HepG2 (cell line): ENCODE data around the gene PXK. TPM values are rescaled to one million over a fixed set of nuclear protein-coding genes. Genes with fewer than 3 reads are reported as not detected.

Source experiments
- ATAC-seq: fragments of 200-7000 bp; cut with Tn5 transposase; 3 replicates; pipeline ENCODE4 v1.9.1; 2020; ENCODE audit warnings: mild to moderate bottlenecking, moderate library complexity
- BruUV-seq: library from RNA; stranded (reverse); fragments of 400-500 nt; replicated peaks from 2 replicates; lab custom pipeline; 2021; lab: Mats Ljungman, UMichigan
- CTCF ChIA-PET: fragments of 300-600 bp; formaldehyde crosslinking; extraction: SDS; loops from one replicate; lab custom pipeline; 2021; ENCODE audit warnings: low total read pairs, inconsistent platforms, low intra/inter-chr PET ratio; lab: Yijun Ruan, JAX
- POLR2A ChIA-PET: fragments of 350-600 bp; sonication (Branson Sonifier 250); formaldehyde crosslinking; loops from one replicate; lab custom pipeline; 2020; ENCODE audit warnings: antibody characterized with exemption, inconsistent platforms; lab: Yijun Ruan, JAX
- DNase-seq: peaks from one replicate; pipeline ENCODE4 v3.0.0-alpha.2; 2015; ENCODE audit warnings: low spot score
- FAIRE-seq: peaks from 3 replicates; lab custom pipeline; 2011; peaks lifted over from hg19 to GRCh38; lab: Jason Lieb, UNC
- H2AFZ ChIP-seq: one replicate; pipeline ENCODE4 v1.6.1; 2011; ENCODE audit warnings: low read length, inconsistent platforms
- H3K27ac ChIP-seq: fragments of 300-600 bp; 3 replicates; pipeline ENCODE4 v1.8.0; 2011; ENCODE audit warnings: mixed run types, mild to moderate bottlenecking, mixed read lengths, low read length, inconsistent platforms; ENCODE audit not compliant: insufficient read depth; ENCODE audit errors: extremely low read length
- H3K27me3 ChIP-seq, 2 experiments: fragments of 200-600 bp in 1 of 2; 2 replicates in 1 of 2; 3 replicates in 1 of 2; pipeline versions ENCODE4 v1.6.0 to v1.8.0; 2011; ENCODE audit warnings: low read length in 2 of 2, mild to moderate bottlenecking in 2 of 2, moderate library complexity in 2 of 2, inconsistent platforms in 1 of 2; ENCODE audit not compliant: insufficient read depth in 2 of 2, control insufficient read depth in 1 of 2
- H3K36me3 ChIP-seq, 2 experiments: fragments of 200-600 bp in 1 of 2; replicated peaks in 1 of 2; 2 replicates in 1 of 2; 3 replicates in 1 of 2; pipeline versions ENCODE4 v1.5.1 to v1.8.0; 2011; ENCODE audit warnings: low read length in 2 of 2, inconsistent platforms in 1 of 2; ENCODE audit not compliant: insufficient read depth in 2 of 2, control insufficient read depth in 1 of 2
- H3K4me1 ChIP-seq: 2 replicates; pipeline ENCODE4 v1.5.1; 2012; ENCODE audit warnings: low read length, inconsistent platforms; ENCODE audit not compliant: insufficient read depth
- H3K4me2 ChIP-seq: 2 replicates; pipeline ENCODE4 v1.6.0; 2011; ENCODE audit warnings: low read depth, low read length, inconsistent platforms
- H3K4me3 ChIP-seq, 3 experiments: fragments of 200-600 bp in 1 of 3; sonication (generic), shearing (Covaris generic) in 1 of 3; replicated peaks in 1 of 3; 2 replicates each; pipeline ENCODE4 v1.5.1; 2011 to 2016; ENCODE audit warnings: low read length in 3 of 3, inconsistent platforms in 2 of 3, low read depth in 2 of 3, mild to moderate bottlenecking in 2 of 3, control low read depth in 1 of 3, mixed read lengths in 1 of 3; ENCODE audit not compliant: insufficient read depth in 1 of 3
- H3K79me2 ChIP-seq: one replicate; pipeline ENCODE4 v1.6.1; 2011; ENCODE audit warnings: low read length, inconsistent platforms; ENCODE audit not compliant: insufficient read depth
- H3K9ac ChIP-seq: 2 replicates; pipeline ENCODE4 v1.6.0; 2011; ENCODE audit warnings: mild to moderate bottlenecking, low read depth, low read length, inconsistent platforms; ENCODE audit not compliant: insufficient read depth
- H3K9me3 ChIP-seq: 2 replicates; pipeline ENCODE4 v1.5.1; 2012; ENCODE audit warnings: mild to moderate bottlenecking, low read length
- H4K20me1 ChIP-seq: 2 replicates; pipeline ENCODE4 v1.6.0; 2011; ENCODE audit warnings: inconsistent platforms, mild to moderate bottlenecking, low read length, moderate library complexity; ENCODE audit not compliant: insufficient read depth
- CCDC6 ChIP-seq: sonication (generic); formaldehyde crosslinking; IDR thresholded peaks from 2 replicates; pipeline ENCODE4 v1.8.1; 2022; ENCODE audit warnings: mild to moderate bottlenecking, missing genetic modification reagents, moderate library complexity
- ELF4 ChIP-seq: sonication (generic); formaldehyde crosslinking; IDR thresholded peaks from 2 replicates; pipeline ENCODE4 v1.5.0; 2020; ENCODE audit warnings: missing genetic modification reagents, mild to moderate bottlenecking, moderate library complexity, borderline replicate concordance
- JUNB ChIP-seq: sonication (generic); formaldehyde crosslinking; IDR thresholded peaks from 2 replicates; pipeline ENCODE4 v1.8.0; 2022; ENCODE audit warnings: missing genetic modification reagents, mild to moderate bottlenecking, borderline replicate concordance
- MAFK ChIP-seq, 2 experiments: IDR thresholded peaks in 1 of 2; conservative IDR thresholded peaks in 1 of 2; 2 replicates each; pipeline ENCODE4 v1.6.1; 2011; ENCODE audit warnings: improper control_type of control experiment in 2 of 2, low read length in 2 of 2
- MXD4 ChIP-seq: IDR thresholded peaks from 2 replicates; pipeline ENCODE4 v1.6.1; 2016; ENCODE audit warnings: mild to moderate bottlenecking, missing biosample characterization, missing genetic modification reagents
- RARA ChIP-seq: IDR thresholded peaks from 2 replicates; pipeline ENCODE4 v1.6.1; 2016; ENCODE audit warnings: missing genetic modification reagents, missing compliant biosample characterization
- RFX3 ChIP-seq: IDR thresholded peaks from 2 replicates; pipeline ENCODE4 v1.6.1; 2016; ENCODE audit warnings: missing biosample characterization, missing genetic modification reagents
- TAF15 ChIP-seq: fragments of 200-400 bp; formaldehyde crosslinking; IDR thresholded peaks from one replicate; pipeline ENCODE4 v1.6.1; 2018; ENCODE audit warnings: mild to moderate bottlenecking, low read depth, low read length; ENCODE audit not compliant: poor library complexity, severe bottlenecking
- ZEB1 ChIP-seq: IDR thresholded peaks from 2 replicates; pipeline ENCODE4 v1.6.1; 2012; ENCODE audit warnings: mild to moderate bottlenecking, low read depth, inconsistent platforms; ENCODE audit not compliant: insufficient replicate concordance
- ZNF3 ChIP-seq: IDR thresholded peaks from 2 replicates; pipeline ENCODE4 v1.7.0; 2017; ENCODE audit warnings: inconsistent platforms
- ZNF644 ChIP-seq: IDR thresholded peaks from 2 replicates; pipeline ENCODE4 v1.6.1; 2016; ENCODE audit warnings: low read depth
- ZNF749 ChIP-seq: sonication (generic); formaldehyde crosslinking; IDR thresholded peaks from 2 replicates; pipeline ENCODE4 v1.8.0; 2022; ENCODE audit warnings: mild to moderate bottlenecking, missing genetic modification reagents, moderate library complexity, borderline replicate concordance
- ZNF788 ChIP-seq: sonication (generic); formaldehyde crosslinking; IDR thresholded peaks from 2 replicates; pipeline ENCODE4 v1.5.0; 2020; ENCODE audit warnings: mild to moderate bottlenecking, missing genetic modification reagents, borderline replicate concordance
- WGBS: methylation state at CpG from one replicate; pipeline ENCODE4 v1.1.6; 2017; ENCODE audit warnings: low lambda C conversion rate; 5-methylcytosine and 5-hydroxymethylcytosine counted together
- in situ Hi-C: cut with HindIII; loops from 2 replicates; pipeline ENCODE4 v1.10.0; 2017; ENCODE audit warnings: low pct_unique_long_range_greater_than_20kb; ENCODE audit not compliant: extremely low pct_ligation_motif_present
- intact Hi-C: fragments of 100-400 bp; cut with micrococcal nuclease; formaldehyde crosslinking; loops from one replicate; pipeline ENCODE4 v1.10.0; 2022; ENCODE audit not compliant: unreplicated experiment
- polyA plus RNA-seq, 8 experiments: library from polyadenylated mRNA; depleted of rRNA in 3 of 8; stranded (reverse) in 7 of 8; unstranded in 1 of 8; fragments of >200 nt; fragmentation: Illumina TruSeq in 4 of 8; extraction: Trizol in 4 of 8; gene quantifications; 2 replicates each; pipeline versions ENCODE4 v1.2.1 to v1.2.3, GENCODE V29; 2011 to 2016; ENCODE audit warnings: low read depth in 4 of 8, missing spikeins in 1 of 8, mixed read lengths in 1 of 8; ENCODE audit not compliant: insufficient read depth in 1 of 8
- total RNA-seq, 5 experiments: library from RNA; depleted of rRNA; stranded (reverse); fragments of >200 nt; fragmentation: Illumina TruSeq; extraction: Trizol; gene quantifications; 2 replicates each; pipeline ENCODE4 v1.2.3, GENCODE V29; 2016; ENCODE audit warnings: low read depth in 1 of 5
- TF ChIP-seq, protein P1 (sequence below): sonication (generic); formaldehyde crosslinking; IDR thresholded peaks from 2 replicates; pipeline ENCODE4 v1.4.0; 2020; ENCODE audit warnings: missing genetic modification reagents
- TF ChIP-seq, protein P2 (sequence below): IDR thresholded peaks from 2 replicates; pipeline ENCODE4 v1.6.1; 2016

PXK gene
- total and polyA plus RNA-seq, 2 of the 13 experiments (the other 11 are each of a cell fraction or from before 2014, with no cell fraction given), result 6.4 to 18.6 TPM

DNA sequence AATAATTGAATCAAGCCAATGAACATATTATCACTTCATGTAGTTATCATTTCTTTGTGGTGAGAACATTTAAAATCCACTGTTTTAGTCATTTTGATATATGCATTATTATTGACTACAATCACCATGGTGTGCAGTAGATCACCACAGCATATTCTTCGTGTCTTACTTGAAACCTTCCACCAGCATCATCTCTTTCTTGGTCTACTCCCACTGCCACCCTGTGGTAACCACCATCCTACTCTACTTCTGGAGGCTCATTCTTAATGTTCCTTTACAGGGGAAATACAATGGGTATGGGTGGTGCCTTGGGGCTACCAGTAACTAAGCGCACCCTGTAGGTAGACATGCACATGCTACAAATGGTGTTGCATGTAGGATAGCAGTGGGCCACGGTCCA, 25.4 kb downstream of the PXK start (continued):
- no peak for TF ChIP-seq ZNF644 (CRISPR knock-in tag)
- TF ChIP-seq, protein P1, sequence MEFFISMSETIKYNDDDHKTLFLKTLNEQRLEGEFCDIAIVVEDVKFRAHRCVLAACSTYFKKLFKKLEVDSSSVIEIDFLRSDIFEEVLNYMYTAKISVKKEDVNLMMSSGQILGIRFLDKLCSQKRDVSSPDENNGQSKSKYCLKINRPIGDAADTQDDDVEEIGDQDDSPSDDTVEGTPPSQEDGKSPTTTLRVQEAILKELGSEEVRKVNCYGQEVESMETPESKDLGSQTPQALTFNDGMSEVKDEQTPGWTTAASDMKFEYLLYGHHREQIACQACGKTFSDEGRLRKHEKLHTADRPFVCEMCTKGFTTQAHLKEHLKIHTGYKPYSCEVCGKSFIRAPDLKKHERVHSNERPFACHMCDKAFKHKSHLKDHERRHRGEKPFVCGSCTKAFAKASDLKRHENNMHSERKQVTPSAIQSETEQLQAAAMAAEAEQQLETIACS, result no peak

DNA sequence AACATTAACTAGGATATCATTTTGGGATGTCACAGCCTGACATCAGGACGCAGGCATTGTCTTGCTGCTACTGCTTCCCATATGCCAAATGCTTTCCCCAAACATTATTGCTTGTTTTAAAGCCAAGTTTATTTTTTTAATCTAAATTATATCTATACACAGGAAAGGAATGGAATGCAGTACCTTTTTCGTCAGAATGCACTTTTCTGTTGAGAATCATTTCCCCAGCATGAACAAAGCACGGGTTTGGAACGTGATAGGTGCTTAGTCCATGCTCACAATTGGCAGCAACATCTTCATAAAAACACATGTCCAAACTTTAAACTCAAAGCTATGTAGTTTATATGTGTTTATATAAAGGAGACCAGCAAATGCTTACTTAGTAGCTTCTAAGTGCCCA, 26.1 kb downstream of the PXK start:
- ATAC-seq (no peak), FAIRE-seq (no peak), DNase-seq (no peak)
- BruUV-seq, result no TSS peak
- Histone ChIP-seq H3K4me2 (no peak overlapping the region), H2AFZ (no peak overlapping the region), H3K27me3 (no peaks in the 10 kb centered on the region), H4K20me1 (0 out of 2 replicates have a peak, but pooled peaks cover 4% of the 10 kb centered on the region), H3K27ac (no peak overlapping the region), H3K4me1 (no peaks in the 10 kb centered on the region), H3K9me3 (no peaks in the 10 kb centered on the region), H3K4me3 (no peak overlapping the region), H3K79me2 (no peaks in the 10 kb centered on the region), H3K36me3 (no peaks in the 10 kb centered on the region), H3K9ac (no peak overlapping the region)
- WGBS, result 95% methylated on average over 4 of the region's 4 CpGs
- in situ Hi-C loops, result no loop called here
- no peak for TF ChIP-seq ELF4 (CRISPR knock-in tag)
- ChIA-PET CTCF (no interaction called here), POLR2A (no interaction called here)
- intact Hi-C loops, result no loop called here

DNA sequence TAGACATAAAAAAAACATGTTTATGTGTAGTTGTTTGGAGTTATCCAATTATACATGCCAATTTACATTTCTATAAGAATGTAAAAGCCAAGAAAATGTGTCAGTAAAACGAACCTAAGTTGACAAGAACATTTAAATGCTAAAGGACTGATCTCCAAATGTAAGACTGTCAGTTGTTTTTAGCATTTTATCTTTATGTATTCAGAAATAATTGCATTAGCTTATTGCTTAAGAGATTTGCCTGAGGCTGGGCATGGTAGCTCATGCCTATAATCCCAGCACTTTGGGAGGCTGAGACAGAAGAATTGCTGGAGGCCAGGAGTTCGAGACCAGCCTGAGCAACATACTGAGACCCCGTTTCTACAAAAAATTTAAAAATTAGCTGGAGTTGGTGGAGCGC, 26.9 kb downstream of the PXK start:
- intact Hi-C loops (no loop called here), in situ Hi-C loops (no loop called here)
- no TSS peak for BruUV-seq
- no peak overlapping the region for H3K4me2 ChIP-seq
- TF ChIP-seq MXD4 (CRISPR knock-in tag) (no peak), CCDC6 (CRISPR knock-in tag) (no peak), ZNF749 (CRISPR knock-in tag) (no peak), ZNF788 (no peak), ZNF3 (CRISPR knock-in tag) (no peak), TAF15 (no peak), RFX3 (CRISPR knock-in tag) (no peak), RARA (CRISPR knock-in tag) (no peak), JUNB (CRISPR knock-in tag) (no peak), MAFK (conservative IDR thresholded peaks at IDR 0.05 in 1 of 2, IDR thresholded peaks at IDR 0.05 in 1 of 2; ENCODE audit: low read length in 2 of 2) (no peak), ZEB1 (no peak)
- TF ChIP-seq, protein P2, sequence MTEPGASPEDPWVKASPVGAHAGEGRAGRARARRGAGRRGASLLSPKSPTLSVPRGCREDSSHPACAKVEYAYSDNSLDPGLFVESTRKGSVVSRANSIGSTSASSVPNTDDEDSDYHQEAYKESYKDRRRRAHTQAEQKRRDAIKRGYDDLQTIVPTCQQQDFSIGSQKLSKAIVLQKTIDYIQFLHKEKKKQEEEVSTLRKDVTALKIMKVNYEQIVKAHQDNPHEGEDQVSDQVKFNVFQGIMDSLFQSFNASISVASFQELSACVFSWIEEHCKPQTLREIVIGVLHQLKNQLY (CRISPR knock-in tag), result no peak
- ChIA-PET POLR2A (no interaction called here), CTCF (no interaction called here)
- H4K20me1 ChIP-seq, result 0 out of 2 replicates have a peak, but pooled peaks cover 4% of the 10 kb centered on the region
- no peaks in the 10 kb centered on the region for H3K79me2 ChIP-seq
- no peak overlapping the region for H3K4me3 ChIP-seq
- H3K4me1 ChIP-seq, result no peaks in the 10 kb centered on the region
- H3K27ac ChIP-seq, result no peak overlapping the region
- ATAC-seq (no peak), DNase-seq (no peak), FAIRE-seq (no peak)
- 73% methylated on average over 4 of the region's 4 CpGs for WGBS
- H3K36me3 ChIP-seq, result no peaks in the 10 kb centered on the region
- no peaks in the 10 kb centered on the region for H3K27me3 ChIP-seq
- no peak overlapping the region for H2AFZ ChIP-seq
- no peak overlapping the region for H3K9ac ChIP-seq
- no peaks in the 10 kb centered on the region for H3K9me3 ChIP-seq
